Nephron (organoid): ENCODE results near the gene KCNK15.

Experiments used
- H3K27ac Mint-ChIP-seq, 3 experiments: 2 replicates each; pipeline ENCODE4 v1.8.0; 2020; ENCODE audit warnings: mixed read lengths in 3 of 3, mild to moderate bottlenecking in 2 of 3, moderate library complexity in 1 of 3
- H3K27me3 Mint-ChIP-seq: 2 replicates; pipeline ENCODE4 v1.8.0; 2021; ENCODE audit warnings: low read depth, mild to moderate bottlenecking, moderate library complexity, mixed read lengths
- H3K36me3 Mint-ChIP-seq: 2 replicates; pipeline ENCODE4 v1.8.0; 2020; ENCODE audit warnings: low read depth, mixed read lengths
- H3K4me1 Mint-ChIP-seq: 2 replicates; pipeline ENCODE4 v1.8.0; 2020; ENCODE audit warnings: mixed read lengths
- H3K4me3 Mint-ChIP-seq, 3 experiments: 2 replicates each; pipeline ENCODE4 v1.8.0; 2020; ENCODE audit warnings: mild to moderate bottlenecking in 3 of 3, mixed read lengths in 3 of 3, moderate library complexity in 2 of 3
- H3K9me3 Mint-ChIP-seq: 2 replicates; pipeline ENCODE4 v1.8.0; 2020; ENCODE audit warnings: mixed read lengths
- CTCF ChIP-seq, 3 experiments: fragments of 200-600 bp; sonication (generic); IDR thresholded peaks; one replicate each; pipeline ENCODE4 v1.5.0; 2021; ENCODE audit warnings: antibody characterized with exemption in 3 of 3; ENCODE audit not compliant: unreplicated experiment in 3 of 3

KCNK15 gene

GRCh38 chr20:44756011-44756688 is 10.5 kb downstream of the KCNK15 start:
- Mint-ChIP-seq H3K9me3 (no peaks in the 10 kb centered on the region), H3K27me3 (peaks cover 4% of the 10 kb centered on the region), H3K27ac (no peak overlapping the region), H3K36me3 (no peaks in the 10 kb centered on the region), H3K4me3 (no peak overlapping the region), H3K4me1 (no peaks in the 10 kb centered on the region)
- no peak for TF ChIP-seq CTCF (IDR thresholded peaks at IDR 0.05; ENCODE audit: unreplicated experiment in 3 of 3)

- Mint-ChIP-seq H3K4me3 (no peak overlapping the region), H3K27ac (no peak overlapping the region), H3K36me3 (no peaks in the 10 kb centered on the region), H3K27me3 (peaks cover 4% of the 10 kb centered on the region), H3K4me1 (no peaks in the 10 kb centered on the region), H3K9me3 (no peaks in the 10 kb centered on the region)
- no peak for TF ChIP-seq CTCF (IDR thresholded peaks at IDR 0.05; ENCODE audit: unreplicated experiment in 3 of 3)
Observed at GRCh38 chr20:44756956-44757355, 11.3 kb downstream of the KCNK15 start.

GRCh38 chr20:44758247-44759101 is 12.8 kb downstream of the KCNK15 start:
- Mint-ChIP-seq H3K36me3 (no peaks in the 10 kb centered on the region), H3K9me3 (no peaks in the 10 kb centered on the region), H3K4me3 (no peak overlapping the region), H3K27ac (no peak overlapping the region), H3K27me3 (peaks cover 4% of the 10 kb centered on the region), H3K4me1 (no peaks in the 10 kb centered on the region)
- TF ChIP-seq CTCF (IDR thresholded peaks at IDR 0.05; ENCODE audit: unreplicated experiment in 3 of 3), result no peak

- Mint-ChIP-seq H3K36me3 (no peaks in the 10 kb centered on the region), H3K4me3 (no peak overlapping the region), H3K4me1 (no peaks in the 10 kb centered on the region), H3K9me3 (no peaks in the 10 kb centered on the region), H3K27ac (no peak overlapping the region), H3K27me3 (peaks cover 4% of the 10 kb centered on the region)
- TF ChIP-seq CTCF (IDR thresholded peaks at IDR 0.05; ENCODE audit: unreplicated experiment in 3 of 3), result no peak
Observed at GRCh38 chr20:44759595-44759994, 13.9 kb downstream of the KCNK15 start.

GRCh38 chr20:44761423-44761822 is 15.8 kb downstream of the KCNK15 start:
- no peaks in the 10 kb centered on the region for H3K9me3 Mint-ChIP-seq
- TF ChIP-seq CTCF (IDR thresholded peaks at IDR 0.05; ENCODE audit: unreplicated experiment in 3 of 3), result no peak
- no peak overlapping the region for H3K27ac Mint-ChIP-seq
- no peaks in the 10 kb centered on the region for H3K4me1 Mint-ChIP-seq
- peaks cover 6% of the 10 kb centered on the region for H3K27me3 Mint-ChIP-seq
- no peaks in the 10 kb centered on the region for H3K36me3 Mint-ChIP-seq
- no peak overlapping the region for H3K4me3 Mint-ChIP-seq
